GM21723 (cell line): ENCODE measurements around the gene ULK2.
"Not testable (repeated sequence)": the region's sequence is repeated elsewhere in the genome, so short reads cannot be mapped to it uniquely, and the experiment has no call there.

ENCODE experiments used
- ATAC-seq: cut with Tn5 transposase; IDR thresholded peaks from one replicate; pipeline ENCODE4 v1.9.1; 2021; ENCODE audit warnings: mild to moderate bottlenecking, moderate library complexity; ENCODE audit not compliant: unreplicated experiment

The ULK2 gene

DNA sequence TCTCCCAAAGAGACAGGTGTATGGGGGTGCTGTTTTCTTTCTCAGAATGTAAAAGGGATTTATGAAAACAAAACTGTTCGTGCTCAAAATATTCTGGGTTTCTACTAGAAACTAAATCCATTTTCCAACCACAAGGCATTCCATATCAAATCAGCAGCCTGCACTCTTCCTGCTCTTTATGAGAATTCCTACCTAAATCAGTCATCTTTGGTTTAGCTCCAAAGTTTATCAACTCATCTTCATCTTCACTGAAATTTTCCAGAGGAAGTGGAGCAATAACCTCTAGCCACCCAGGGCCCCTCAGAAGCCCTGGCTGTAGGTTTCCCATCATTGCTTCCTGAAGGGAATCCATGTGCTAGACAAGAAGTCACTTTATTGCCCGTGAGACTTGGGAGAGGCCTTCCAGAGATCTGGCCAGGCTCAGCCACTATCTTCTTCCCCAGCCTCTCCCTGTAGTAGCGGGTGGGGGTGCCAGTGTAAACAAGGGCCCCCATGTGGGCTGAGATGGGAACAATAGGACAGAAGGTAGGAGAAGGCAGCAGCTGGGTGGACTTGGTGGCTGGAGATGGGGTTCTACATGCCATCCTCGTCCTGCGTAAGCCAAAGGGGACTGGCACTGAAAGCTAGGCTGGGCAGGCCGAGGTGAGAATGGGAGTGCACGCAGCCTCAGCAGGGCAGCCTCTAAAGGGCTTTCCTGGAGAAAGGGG, 97.6 kb downstream of the ULK2 start:
- ATAC-seq: no peak

DNA sequence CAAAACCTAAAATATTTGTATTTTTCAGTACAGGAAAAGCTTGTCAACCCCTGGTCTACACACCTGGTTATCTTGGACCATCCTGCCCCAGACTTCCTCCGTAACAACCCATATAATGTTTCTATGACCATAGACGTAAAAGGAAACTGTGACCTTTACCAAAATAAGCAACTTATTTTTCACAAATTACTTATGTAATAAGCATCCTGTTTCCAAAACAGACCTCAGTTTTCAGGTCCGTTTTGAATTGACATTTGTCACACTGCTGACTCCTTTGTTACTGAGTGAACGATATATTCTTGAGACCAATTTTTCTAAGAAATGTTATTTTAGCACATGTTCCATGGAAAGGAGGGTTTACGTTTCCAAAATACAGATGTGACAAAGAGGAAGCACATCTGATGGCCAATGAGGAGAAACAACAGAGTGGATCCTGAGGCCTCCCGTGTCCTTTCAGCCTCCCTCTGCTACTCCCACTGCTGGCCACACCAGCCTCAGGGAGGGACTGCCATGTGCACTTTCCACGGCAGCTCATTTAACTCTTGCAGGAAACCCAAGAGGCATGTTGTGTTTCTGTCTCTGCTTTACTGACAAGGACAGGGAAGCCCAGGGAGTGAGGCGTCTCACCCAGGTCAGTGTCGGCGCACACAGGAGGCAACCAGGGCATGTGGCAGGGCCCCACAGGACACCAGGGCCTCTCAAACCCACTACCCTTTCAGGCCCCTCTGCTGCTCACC, 99.5 kb downstream of the ULK2 start:
- ATAC-seq: peak; percentile 52

DNA sequence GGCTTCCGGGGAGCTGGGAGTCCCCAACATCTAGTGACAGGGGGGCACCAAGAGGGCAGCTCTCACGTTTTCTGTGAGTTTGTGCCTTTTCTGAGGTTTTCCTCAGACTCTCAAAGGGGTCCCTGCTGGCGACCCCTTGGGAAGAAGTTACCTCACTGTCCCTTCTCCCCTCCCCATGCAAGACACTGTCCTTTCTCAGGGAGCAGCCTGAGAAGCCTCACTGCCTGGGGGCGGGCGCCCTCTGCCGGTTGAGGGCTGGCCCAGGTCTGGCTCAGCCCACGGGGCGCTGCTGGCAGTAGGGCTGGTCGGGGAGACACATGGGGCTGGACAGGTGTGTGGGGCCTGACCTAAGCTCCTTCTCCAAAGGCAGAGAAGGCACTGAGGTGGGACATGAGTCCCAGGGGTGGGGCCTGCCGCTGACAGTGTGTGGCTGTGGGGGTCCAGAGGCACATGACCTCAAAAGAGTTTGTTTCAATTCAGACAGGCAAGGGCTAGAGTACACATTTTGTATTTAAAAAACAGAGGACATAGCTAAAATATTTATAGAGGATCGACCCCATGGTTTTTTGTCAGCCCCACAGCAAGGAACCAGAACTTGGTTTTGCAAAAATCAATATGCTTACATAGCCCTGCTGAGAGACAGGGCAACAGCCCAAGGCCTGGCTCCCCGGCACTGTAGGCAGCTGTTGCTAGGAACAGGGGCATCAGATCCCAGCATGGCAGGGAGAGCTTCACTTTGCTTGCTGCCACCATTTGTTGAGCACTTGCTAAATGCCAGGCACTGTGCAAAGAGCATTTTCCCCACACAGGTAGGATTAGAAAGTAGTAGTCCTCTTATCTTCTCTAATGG, 101.1 kb downstream of the ULK2 start:
- peak; percentile 70 for ATAC-seq

DNA sequence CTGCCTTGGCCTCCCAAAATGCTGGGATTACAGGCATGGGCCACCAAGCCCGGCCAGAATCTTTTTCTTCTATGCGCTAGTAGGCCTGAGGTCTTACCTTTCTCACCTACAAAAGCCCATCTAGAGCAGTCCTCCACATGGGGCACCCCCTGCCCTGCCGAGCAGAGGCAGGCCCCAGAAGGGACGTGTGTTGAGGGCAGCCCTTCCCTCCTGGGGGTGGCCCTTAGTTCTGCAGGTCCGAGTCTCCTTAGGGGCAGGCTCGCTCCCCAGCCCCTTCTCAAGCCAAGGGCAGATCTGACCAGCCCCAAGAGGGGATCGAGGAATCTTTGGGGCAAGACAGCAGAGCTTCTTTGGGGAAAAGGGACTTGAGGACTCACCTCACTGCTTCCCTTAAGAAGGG, 101.7 kb downstream of the ULK2 start:
- no peak for ATAC-seq

DNA sequence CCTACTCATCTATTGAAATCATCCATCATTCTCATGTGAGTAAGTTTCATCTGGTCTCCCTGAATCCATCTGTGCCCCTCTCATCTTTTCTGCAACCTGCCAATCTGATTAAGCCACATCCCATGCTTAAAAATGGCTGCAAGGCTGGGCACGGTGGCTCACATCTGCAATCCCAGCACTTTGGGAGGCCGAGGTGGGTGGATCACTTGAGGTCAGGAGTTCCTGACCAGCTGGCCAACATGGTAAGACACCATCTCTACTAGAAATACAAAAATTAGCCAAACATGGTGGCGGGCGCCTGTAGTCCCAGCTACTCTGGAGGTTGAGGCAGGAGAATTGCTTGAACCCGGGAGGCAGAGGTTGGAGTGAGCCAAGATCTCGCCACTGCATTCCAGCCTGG, 103.7 kb downstream of the ULK2 start:
- ATAC-seq: not testable (repeated sequence)

DNA sequence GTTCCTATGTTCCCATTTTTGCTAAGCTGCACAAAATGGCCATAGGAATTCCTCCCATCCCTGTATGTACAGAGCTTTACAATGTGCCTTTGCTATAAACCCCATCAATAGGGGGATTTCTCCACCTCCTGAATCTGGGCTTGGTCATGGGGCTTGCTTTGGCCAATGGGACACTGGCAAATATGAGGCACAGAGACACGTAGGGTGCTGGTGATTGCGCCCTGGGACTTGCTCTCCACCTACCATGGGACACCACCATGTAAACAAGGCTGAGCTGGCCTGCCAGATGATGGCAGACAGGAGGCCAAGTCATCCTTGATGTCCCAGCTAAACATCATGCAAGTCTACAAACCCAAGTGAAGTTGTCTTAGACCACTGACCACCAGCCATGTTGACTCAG, 104.3 kb downstream of the ULK2 start:
- ATAC-seq: no peak

DNA sequence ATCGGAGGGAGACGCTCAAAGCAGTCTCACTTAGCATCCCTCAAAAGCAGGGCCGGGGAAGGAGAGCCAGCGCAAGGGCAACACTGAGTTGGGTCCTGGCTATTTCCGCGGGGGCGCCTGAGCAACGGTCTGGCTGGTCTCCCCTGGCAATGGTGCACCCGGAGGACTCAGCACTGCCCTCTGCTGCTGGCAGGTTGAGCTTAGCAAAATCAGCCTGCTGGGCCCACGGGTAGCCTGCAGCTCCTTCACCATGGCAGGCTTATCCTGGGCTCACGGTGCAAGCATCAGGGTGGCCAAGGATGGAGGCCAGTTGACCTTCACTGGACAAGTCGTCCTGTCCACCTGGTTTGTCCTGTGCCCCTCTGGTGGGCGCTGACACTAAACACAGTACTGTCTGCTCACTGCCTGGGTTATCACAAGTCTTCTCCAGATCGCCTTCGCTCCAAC, 105.2 kb downstream of the ULK2 start:
- ATAC-seq: no peak

DNA sequence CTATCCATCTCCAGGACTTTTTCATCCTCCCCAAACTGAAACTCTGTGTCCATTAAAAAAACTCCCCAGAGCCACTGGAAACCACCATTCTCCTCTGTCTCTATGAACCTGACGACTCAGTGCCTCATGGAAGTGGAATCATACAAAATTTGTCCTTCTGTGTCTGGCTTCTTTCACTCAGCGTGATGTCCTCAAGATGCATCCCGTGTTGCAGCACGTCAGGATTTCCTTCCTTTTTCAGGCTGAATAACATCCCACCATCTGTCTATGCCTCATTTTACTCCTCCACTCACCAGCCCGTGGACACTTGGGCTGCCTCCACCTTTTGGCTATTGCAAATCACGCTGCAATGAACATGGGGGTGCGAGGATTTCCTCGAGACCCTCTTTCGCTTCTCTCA, 107.0 kb downstream of the ULK2 start:
- ATAC-seq: no peak

DNA sequence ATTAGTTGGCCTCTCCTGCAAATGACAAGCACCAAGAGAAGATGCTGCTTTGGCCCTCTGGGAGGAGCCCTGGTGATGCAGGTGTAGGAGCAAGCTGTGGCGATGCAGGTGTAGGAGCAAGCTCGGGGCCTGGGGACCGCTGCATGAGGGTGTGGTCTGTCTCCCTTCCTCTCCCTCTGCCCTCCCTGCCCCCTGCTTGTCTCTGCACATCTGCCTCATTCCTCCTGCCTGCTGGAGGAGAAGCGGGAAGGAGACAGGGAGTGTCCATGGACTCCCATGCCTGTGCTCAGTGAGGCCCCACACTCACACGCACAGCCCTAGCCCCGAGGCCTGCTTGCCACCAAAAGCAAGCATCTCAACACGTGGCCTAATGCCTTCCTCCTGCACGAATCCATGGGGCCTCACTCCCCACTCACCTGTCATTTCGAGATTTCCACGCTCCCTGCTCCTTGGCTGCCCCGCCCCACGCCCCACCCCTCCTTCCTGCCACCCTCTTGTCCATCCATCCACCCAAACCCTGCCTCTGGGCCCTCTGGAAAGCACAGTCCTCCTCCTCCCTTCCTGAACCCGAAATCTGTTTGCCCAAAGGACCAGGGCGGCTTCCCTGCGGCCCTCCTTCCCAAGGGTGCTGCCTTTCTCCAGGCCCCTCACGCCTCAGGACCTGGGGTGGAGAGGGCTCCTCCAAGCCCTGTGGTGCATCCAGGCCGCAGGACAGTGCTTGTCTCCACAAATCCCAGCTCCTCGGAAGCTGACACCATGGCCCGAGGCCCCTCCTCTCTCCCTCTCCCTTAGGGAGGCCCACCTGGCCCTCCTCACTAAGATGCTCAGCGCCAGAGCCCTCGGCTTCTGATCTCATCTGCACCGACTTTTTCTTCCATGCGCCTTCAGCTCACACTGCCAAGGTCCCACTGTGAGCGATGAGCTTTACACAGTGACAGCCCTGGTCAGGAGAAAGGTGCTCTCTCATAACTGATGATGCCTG, 107.9 kb downstream of the ULK2 start:
- ATAC-seq: no peak

DNA sequence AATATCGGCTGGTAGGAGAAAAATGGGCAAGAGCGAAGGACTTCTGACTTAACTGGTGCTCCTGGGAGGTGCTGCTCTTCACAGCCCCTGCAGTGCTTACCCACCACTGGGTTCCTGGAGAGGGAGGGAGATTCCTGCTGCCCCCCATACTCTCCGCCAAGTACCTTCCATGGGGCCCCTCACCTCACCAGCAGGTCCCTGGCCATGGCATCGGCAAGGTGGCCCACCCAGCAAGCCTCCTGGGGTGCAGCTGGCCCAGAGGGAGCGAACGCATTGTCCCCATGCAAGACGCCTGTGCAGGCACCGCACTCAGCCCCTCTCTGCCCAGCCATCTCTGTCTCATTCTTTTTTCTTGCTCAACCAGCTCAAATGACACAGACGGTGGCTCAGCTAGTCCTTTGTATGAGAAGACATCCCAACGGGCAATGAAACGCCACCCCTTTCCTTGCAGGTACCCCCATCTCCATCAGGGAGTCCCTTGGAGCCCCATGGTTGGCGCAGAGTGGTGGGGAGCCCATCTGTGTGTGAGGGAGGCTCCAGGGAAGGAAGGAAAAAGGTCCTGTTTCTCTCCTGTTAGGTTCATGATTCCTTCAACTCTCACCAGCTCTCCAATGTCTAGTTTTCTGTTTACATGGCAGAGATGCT, 110.1 kb downstream of the ULK2 start:
- no peak for ATAC-seq

DNA sequence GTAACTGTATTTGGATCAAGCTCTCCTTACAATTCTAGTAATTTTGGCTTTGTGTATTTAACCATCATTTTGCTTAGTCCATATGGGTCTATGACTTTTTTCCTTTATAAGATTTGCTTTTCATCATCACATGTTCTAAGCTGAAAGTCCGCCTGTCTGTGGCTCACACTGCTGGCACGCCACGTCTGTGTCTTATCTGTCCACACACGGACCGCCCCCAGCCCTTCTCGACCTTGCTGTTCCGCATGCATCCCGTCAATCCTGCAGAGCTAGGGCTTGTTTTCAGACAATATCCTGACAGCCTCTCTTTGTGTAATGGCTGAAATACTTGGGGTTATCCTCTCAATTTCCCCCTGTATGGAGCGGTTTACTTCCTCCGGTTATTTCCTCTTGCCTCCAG, 111.2 kb downstream of the ULK2 start:
- ATAC-seq: no peak

DNA sequence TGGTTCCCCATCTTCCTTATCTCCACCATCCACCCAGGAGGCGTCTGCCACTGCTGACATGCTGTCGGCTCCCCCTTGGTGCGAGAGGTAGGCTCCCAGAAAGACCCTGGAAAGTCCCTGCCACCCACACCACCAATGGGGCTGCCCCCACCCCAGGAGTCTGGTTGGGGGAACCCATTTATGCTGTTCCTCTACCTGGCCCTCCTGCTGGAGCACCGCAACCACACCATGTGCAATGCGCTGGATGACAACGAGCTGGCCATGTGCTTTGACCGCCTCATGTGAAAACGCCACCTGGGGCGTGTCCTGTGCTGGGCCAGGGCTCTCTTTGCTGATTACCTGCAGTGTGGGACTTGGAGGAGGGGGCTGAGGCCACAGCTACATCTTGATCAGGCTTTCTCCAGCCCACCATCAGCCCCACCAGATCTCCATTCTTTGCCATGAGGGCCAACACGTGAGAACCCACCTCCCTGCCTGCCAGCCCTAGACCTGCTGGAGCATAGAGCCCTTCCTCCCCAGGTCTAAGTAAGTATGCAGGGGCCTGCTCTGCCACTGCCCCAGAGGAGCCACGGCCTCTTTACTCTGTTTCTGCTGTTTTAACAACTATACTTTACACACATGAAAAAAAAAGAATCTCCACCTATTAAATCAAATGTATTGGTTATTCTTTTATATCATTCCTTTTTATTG, 111.8 kb downstream of the ULK2 start:
- peak; percentile 51 for ATAC-seq

DNA sequence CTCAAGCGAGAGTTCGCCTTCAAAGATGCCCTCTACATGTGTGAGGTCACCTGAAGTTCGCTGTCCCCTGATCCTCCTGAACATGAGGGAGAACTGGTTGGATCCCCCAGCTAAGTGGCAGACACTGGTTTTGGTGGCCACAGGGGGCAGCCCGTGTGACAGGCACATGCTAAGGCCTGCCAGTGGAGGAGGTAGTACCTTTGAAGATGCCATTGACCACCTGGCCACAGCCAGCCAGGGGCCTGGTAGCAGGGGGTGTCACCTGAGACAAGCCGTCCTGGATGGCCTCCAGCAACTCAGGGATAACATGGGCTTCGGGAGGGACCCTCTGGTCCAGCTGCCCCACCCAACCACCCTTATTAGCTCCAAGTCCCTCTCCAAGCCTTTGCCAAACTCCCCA, 112.3 kb downstream of the ULK2 start:
- ATAC-seq: no peak

DNA sequence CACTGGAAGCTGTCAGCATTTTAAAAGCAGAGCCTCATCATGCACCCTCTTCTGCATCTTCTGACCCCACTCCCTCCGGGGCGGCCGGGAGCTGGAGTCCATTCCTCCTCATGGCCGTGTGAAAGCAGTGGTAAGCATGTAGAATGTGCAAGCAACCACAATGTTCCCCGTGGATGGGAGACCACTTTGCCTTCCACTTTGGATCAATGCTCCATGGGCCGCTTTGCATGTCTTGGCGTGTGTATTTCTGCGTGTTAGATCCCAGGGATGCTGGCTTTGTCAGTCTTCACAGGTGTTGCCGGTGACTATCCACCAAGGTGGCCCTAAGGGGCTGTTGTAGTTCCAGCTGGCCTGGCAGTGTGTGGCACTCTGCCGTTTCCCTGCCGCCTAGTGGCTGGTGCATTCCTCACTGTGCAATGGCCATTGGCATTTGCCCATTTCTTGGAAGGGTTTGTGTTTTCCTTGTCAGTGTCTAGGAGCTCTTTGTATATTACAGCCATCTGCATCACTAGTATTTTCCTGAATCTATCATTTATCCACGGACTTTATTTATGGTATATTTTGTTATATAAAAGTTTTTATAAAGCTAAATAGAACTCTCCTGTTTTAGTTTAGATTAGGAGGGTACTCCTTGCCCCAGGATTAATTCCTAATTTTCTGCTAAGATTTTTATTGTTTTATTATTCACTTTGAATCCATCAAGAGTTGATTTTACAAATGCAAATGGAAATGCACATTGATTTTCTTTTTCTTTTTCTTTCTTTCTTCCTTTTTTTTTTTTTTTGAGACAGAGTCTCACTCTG, 113.9 kb downstream of the ULK2 start:
- no peak for ATAC-seq

DNA sequence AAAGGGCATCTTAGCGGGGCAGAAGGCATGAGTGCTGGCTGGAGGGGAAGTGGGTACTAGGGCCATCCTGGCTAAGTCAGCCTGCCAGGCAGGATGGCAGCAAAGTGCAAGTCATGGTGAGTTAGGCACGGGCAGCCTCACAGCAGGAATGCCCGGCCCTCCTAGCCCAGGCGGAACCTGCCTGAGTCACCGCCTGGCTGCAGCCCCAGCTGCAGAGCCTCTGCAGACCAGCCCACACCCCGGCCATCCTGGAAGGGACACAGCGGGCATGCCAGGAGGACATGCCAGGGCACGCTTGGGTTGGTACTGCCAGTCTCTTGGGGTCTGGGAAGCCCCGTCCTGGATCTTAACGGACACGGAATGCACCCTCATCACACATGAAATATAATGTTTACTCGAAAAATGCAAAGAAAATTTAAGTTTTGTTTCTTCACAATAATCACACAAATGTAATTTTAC, 114.7 kb downstream of the ULK2 start:
- ATAC-seq: no peak

DNA sequence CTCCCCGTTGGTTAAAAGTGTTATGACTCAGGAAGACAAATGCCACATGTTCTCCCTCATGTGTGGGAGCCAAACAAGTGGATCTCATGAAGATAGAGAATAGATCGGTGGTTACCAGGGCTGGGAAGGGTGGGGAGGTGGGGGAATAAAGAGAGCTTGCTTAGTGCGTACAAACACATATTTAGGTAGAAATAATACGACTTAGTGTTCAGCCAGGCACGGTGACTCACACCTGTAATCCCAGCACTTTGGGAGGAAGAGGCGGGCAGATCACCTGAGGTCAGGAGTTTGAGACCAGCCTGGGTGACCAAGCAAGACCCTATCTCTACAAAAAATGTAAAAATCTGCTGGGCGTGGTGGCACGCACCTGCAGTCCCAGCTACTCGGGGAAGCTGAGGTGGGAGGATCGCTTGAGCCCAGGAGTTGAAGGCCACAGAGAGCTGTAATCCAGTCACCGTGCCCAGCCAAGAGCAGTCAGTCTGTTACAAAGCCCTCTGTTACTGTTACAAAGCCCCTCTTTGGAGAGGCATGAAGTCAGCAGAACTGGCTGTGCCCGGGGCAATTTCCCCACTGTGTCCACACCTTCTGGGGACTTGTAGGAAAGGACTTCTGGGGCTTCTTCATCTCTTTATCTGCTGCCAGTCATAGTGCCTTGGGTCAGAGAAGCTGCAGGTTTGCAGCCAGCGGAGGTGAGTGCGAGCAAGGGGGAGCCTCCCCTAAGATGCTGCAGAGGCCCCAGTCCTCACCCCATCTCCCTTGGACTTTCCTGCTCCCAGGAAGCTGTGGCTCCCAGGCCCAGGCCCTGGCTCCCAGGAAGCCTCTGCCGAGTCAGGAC, 115.3 kb downstream of the ULK2 start:
- no peak for ATAC-seq

DNA sequence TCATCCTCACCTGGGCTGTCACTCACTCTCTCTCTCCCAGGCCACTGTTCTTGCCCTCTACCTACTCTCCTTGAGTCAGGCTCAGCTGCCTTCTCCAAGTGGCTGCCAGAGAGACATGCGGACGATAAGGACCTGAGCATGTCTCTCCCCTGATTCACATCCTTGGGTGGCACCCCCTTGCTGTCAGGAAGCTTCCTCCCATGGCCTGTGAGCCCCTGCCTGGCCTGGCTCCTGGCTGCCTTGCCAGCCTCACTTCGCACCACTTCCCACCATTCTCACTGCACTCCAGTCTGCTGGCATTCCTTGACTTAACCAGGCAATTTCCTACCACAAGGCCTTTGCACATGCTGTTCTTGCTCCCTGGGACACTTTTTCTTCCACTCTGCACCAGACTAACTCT, 116.9 kb downstream of the ULK2 start:
- ATAC-seq: no peak
